Testis (tissue), 2 donors: Measurements from ENCODE around the gene RAB29.

ENCODE experiments used
- CTCF ChIP-seq, 3 experiments: fragments of 450-650 bp in 2 of 3; fragments of 200-600 bp in 1 of 3; sonication (generic) in 1 of 3; IDR thresholded peaks; one replicate each; pipeline ENCODE4 v1.5.1; 2016 to 2019; ENCODE audit warnings: antibody characterized with exemption in 3 of 3, mild to moderate bottlenecking in 2 of 3, moderate library complexity in 1 of 3
- POLR2A ChIP-seq: fragments of 450-650 bp; IDR thresholded peaks from one replicate; pipeline ENCODE4 v1.6.1; 2017; ENCODE audit warnings: antibody characterized with exemption, mild to moderate bottlenecking, moderate library complexity

- TF ChIP-seq CTCF (IDR thresholded peaks at IDR 0.05): no peak
- TF ChIP-seq POLR2A: no peak
Measured at GRCh38 chr1:205729945-205730610, 45.2 kb downstream of the RAB29 start.
